Parathyroid adenoma (tissue), 2 donors: ENCODE measurements around the gene ACKR3.

Experiments
- H2AFZ ChIP-seq: fragments of 300-600 bp; sonication (generic); one replicate; pipeline ENCODE4 v1.7.0; 2017; ENCODE audit warnings: antibody characterized with exemption, mild to moderate bottlenecking
- H3K27ac ChIP-seq: fragments of 300-600 bp; sonication (generic); one replicate; pipeline ENCODE4 v1.7.0; 2017
- H3K27me3 ChIP-seq: fragments of 300-600 bp; sonication (generic); one replicate; pipeline ENCODE4 v1.7.0; 2017; ENCODE audit warnings: low read length; ENCODE audit not compliant: control insufficient read depth, insufficient read depth
- H3K36me3 ChIP-seq: fragments of 300-600 bp; sonication (generic); one replicate; pipeline ENCODE4 v1.7.0; 2017; ENCODE audit warnings: low read length; ENCODE audit not compliant: control insufficient read depth, insufficient read depth
- H3K4me1 ChIP-seq: fragments of 300-600 bp; sonication (generic); one replicate; pipeline ENCODE4 v1.7.0; 2017; ENCODE audit warnings: control low read depth
- H3K4me2 ChIP-seq: fragments of 300-600 bp; sonication (generic); one replicate; pipeline ENCODE4 v1.7.0; 2017; ENCODE audit warnings: low read length
- H3K4me3 ChIP-seq: fragments of 300-600 bp; sonication (generic); one replicate; pipeline ENCODE4 v1.7.0; 2017; ENCODE audit warnings: low read depth, low read length
- H3K79me2 ChIP-seq: fragments of 300-600 bp; sonication (generic); one replicate; pipeline ENCODE4 v1.7.0; 2017; ENCODE audit warnings: control low read depth
- H3K9ac ChIP-seq: fragments of 300-600 bp; sonication (generic); one replicate; pipeline ENCODE4 v1.7.0; 2017; ENCODE audit warnings: mild to moderate bottlenecking
- H3K9me3 ChIP-seq: fragments of 300-600 bp; sonication (generic); one replicate; pipeline ENCODE4 v1.7.0; 2017; ENCODE audit warnings: low read length; ENCODE audit not compliant: control insufficient read depth
- TF ChIP-seq, protein P1 (sequence below): fragments of 300-600 bp; sonication (generic); IDR thresholded peaks from one replicate; pipeline ENCODE4 v1.7.0; 2017; ENCODE audit warnings: antibody characterized with exemption, mild to moderate bottlenecking
- donor health status: primary hyperparathyroidism.

The ACKR3 gene

DNA sequence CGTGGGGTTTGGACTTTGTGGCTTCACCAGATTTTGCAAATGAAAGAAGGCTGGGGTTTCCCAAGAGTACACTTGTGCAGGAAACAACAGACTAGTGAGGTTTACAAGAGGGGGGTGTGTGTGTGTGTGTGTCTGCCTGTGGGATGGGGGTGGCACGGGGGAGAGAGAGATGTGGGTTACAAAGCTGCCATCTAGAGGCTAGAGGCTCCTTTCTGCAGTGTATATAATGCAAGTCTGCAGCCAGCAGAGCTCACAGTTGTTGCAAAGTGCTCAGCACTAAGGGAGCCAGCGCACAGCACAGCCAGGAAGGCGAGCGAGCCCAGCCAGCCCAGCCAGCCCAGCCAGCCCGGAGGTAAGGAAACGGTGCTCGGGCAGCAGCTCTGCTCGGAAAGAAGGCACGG is at the start of gene ACKR3:
TSS of gene ACKR3 (plus strand) at position 253 of the 401 bp plus-strand sequence. CDS start 10,641 bp downstream, outside the sequence.
- Histone ChIP-seq H3K9ac (no peak within 1 kb of the TSS), H3K79me2 (no peaks in the 10 kb centered on the region), H3K4me3 (peak within 1 kb of the TSS; percentile 41), H2AFZ (no peak within 1 kb of the TSS), H3K4me2 (peak within 1 kb of the TSS; percentile 75), H3K9me3 (no peaks in the 10 kb centered on the region), H3K4me1 (peaks cover 5% of the 10 kb centered on the region), H3K27me3 (peaks cover 3% of the 10 kb centered on the region), H3K27ac (no peak within 1 kb of the TSS), H3K36me3 (no peaks in the 10 kb centered on the region)
- TF ChIP-seq, protein P1, sequence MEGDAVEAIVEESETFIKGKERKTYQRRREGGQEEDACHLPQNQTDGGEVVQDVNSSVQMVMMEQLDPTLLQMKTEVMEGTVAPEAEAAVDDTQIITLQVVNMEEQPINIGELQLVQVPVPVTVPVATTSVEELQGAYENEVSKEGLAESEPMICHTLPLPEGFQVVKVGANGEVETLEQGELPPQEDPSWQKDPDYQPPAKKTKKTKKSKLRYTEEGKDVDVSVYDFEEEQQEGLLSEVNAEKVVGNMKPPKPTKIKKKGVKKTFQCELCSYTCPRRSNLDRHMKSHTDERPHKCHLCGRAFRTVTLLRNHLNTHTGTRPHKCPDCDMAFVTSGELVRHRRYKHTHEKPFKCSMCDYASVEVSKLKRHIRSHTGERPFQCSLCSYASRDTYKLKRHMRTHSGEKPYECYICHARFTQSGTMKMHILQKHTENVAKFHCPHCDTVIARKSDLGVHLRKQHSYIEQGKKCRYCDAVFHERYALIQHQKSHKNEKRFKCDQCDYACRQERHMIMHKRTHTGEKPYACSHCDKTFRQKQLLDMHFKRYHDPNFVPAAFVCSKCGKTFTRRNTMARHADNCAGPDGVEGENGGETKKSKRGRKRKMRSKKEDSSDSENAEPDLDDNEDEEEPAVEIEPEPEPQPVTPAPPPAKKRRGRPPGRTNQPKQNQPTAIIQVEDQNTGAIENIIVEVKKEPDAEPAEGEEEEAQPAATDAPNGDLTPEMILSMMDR: no peak

DNA sequence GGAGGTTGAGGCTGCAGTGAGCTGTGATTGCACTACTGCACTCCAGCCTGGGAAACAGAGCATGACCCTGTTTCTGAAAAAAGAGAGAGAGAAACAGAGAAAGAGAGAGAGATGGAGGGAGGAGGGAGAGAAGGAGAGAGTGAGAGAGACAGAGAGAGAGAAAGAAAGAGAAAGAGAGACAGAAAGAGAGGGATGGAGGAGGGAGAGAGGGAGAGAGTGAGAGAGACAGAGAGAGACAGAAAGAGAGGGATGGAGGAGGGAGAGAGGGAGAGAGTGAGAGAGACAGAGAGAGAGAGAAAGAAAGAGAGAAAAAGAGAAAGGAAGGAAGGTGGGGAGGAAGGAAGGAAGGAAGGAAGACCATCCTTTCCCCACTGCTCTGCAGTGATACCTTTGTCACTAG is 48.1 kb upstream of the ACKR3 start:
- TF ChIP-seq, protein P1: no peak
- no peak overlapping the region for H3K4me3 ChIP-seq
- no peaks in the 10 kb centered on the region for H3K36me3 ChIP-seq
- no peaks in the 10 kb centered on the region for H3K27me3 ChIP-seq
- H3K9me3 ChIP-seq: no peaks in the 10 kb centered on the region
- no peak overlapping the region for H3K27ac ChIP-seq
- H3K79me2 ChIP-seq: no peaks in the 10 kb centered on the region
- H3K9ac ChIP-seq: no peak overlapping the region
- no peak overlapping the region for H3K4me2 ChIP-seq
- no peak overlapping the region for H2AFZ ChIP-seq
- H3K4me1 ChIP-seq: no peaks in the 10 kb centered on the region

DNA sequence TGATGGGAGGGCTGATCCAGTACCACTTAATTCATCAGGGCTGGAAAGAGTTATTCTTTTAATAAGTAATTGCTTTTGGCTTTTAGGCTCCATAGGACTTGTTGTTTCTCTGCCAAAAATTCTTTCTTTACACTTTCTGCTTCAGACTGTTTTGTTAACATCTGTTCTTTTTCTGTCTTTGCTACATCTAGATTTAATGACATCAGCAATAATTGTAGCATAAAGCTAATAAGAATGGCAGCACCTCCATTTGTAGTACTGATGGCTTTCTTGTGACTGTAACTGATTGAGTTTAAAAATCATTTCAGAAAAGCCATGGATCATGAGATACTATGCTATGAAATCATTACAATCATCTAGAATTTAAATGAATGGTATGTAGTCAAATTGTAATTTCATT is 46.4 kb upstream of the ACKR3 start:
- Histone ChIP-seq H3K9me3 (no peaks in the 10 kb centered on the region), H3K9ac (no peak overlapping the region), H3K4me3 (no peak overlapping the region), H3K4me1 (no peaks in the 10 kb centered on the region), H2AFZ (no peak overlapping the region), H3K27ac (no peak overlapping the region), H3K79me2 (no peaks in the 10 kb centered on the region), H3K27me3 (no peaks in the 10 kb centered on the region), H3K36me3 (no peaks in the 10 kb centered on the region), H3K4me2 (no peak overlapping the region)
- TF ChIP-seq, protein P1: no peak

DNA sequence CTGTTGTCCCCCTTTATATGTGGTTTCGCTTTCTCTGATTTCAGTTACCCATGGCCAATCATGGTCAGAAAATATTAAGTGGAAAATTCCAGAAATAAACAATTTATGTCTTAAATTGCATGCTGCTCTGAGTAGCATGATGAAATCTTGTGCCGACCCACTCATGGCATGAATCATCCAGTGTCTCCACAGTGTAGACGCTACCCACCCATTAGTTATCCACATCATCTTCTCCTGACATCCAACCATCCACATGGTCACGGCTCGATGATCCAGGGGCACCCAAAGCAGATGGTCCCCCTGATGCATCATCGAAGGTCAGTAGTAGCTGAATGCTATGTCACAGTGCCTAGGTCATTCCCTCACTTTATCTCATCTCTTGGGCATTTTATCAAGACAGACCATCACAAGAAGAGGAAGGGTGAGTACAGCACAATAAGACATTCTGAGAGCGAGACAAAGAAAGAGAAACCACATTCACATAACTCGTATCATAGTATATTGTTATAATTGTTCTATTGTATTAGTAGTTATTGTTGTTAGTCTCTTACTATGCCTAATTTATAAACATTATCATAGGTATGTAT is 44.1 kb upstream of the ACKR3 start:
- no peak overlapping the region for H3K4me3 ChIP-seq
- H3K79me2 ChIP-seq: no peaks in the 10 kb centered on the region
- no peaks in the 10 kb centered on the region for H3K36me3 ChIP-seq
- H3K4me2 ChIP-seq: no peak overlapping the region
- no peaks in the 10 kb centered on the region for H3K27me3 ChIP-seq
- H3K9me3 ChIP-seq: no peaks in the 10 kb centered on the region
- H3K27ac ChIP-seq: no peak overlapping the region
- TF ChIP-seq, protein P1: no peak
- no peaks in the 10 kb centered on the region for H3K4me1 ChIP-seq
- H3K9ac ChIP-seq: no peak overlapping the region
- H2AFZ ChIP-seq: no peak overlapping the region
